Hepatocyte (in vitro differentiated cells): ENCODE measurements around the gene CNDP1.
"Not testable (repeated sequence)": the region's sequence is repeated elsewhere in the genome, so short reads cannot be mapped to it uniquely, and the experiment has no call there.

Experiments
- EZH2phosphoT487 ChIP-seq: fragments of 200-600 bp; sonication (generic); IDR thresholded peaks from one replicate; pipeline ENCODE4 v1.6.1; 2018; ENCODE audit warnings: antibody characterized with exemption, mild to moderate bottlenecking, low read depth, moderate library complexity; ENCODE audit not compliant: unreplicated experiment, severe bottlenecking
- TF ChIP-seq, protein P1 (sequence below): fragments of 200-600 bp; sonication (generic); IDR thresholded peaks from 2 replicates; pipeline ENCODE4 v1.5.1; 2016; ENCODE audit warnings: antibody characterized with exemption, mild to moderate bottlenecking; ENCODE audit not compliant: poor library complexity

DNA sequence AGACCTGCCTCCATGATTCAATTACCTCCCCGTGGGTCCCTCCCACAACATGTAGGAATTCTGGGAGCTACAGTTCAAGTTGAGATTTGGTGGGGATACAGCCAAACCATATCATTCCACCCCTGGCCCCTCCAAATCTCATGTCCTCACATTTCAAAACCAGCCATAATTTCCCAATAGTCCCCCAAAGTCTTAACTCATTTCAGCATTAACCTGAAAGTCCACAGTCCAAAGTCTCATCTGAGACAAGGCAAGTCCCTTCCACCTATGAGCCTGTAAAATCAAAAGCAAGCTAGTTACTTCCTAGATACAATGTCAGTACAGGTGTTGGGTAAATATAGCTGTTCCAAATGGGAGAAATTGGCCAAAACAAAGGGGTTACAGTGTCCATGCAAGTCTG is 30.9 kb downstream of the CNDP1 start:
- TF ChIP-seq, protein P1, sequence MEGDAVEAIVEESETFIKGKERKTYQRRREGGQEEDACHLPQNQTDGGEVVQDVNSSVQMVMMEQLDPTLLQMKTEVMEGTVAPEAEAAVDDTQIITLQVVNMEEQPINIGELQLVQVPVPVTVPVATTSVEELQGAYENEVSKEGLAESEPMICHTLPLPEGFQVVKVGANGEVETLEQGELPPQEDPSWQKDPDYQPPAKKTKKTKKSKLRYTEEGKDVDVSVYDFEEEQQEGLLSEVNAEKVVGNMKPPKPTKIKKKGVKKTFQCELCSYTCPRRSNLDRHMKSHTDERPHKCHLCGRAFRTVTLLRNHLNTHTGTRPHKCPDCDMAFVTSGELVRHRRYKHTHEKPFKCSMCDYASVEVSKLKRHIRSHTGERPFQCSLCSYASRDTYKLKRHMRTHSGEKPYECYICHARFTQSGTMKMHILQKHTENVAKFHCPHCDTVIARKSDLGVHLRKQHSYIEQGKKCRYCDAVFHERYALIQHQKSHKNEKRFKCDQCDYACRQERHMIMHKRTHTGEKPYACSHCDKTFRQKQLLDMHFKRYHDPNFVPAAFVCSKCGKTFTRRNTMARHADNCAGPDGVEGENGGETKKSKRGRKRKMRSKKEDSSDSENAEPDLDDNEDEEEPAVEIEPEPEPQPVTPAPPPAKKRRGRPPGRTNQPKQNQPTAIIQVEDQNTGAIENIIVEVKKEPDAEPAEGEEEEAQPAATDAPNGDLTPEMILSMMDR: not testable (repeated sequence)
- not testable (repeated sequence) for TF ChIP-seq EZH2phosphoT487
